GM10847 (cell line): ENCODE results near the gene FSCN2.

Experiments
- POLR2A ChIP-seq: IDR thresholded peaks from 2 replicates; pipeline ENCODE4 v1.6.1; 2011; ENCODE audit not compliant: insufficient read length; ENCODE audit errors: extremely low read depth

Gene FSCN2

DNA sequence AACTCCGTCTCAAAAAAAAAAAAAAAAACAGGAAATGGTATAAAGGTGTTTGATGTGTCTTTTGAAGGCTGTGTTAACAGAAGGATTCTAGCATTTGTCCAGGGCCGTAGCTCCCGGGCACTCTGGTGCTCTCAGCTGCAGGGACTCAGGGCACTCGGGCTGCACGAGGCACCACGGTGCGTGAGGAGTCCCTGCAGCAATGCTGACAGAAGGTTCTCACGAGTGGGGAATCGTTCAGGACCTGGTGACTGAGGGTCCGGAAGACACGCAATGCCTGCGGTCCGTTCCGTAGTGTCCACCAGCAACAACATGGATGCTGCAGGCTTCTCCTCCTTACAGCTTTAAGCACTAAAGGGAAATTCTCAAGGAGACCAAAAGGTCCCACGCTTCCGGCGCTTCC is 36.6 kb downstream of the FSCN2 start:
- TF ChIP-seq POLR2A: no peak

DNA sequence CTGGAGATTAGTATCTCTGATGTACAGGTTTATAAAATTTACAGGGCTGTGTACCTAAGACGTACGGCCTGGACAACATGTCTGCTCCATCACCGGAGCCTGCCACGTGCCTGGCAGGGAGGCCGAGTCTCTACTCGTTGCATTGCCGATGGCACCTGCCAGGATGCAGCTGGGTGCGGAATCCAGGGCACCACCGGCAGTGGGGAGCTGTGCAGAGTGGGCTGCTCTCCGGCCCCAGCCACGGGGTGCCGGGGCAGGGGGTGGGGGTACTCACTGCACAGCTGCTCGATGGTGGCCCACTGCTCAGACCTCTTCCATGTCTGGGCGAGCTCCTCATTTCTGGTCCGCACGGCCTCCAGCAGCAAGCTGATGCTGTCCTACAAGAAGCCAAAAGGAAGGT is 37.1 kb downstream of the FSCN2 start:
- TF ChIP-seq POLR2A: no peak

DNA sequence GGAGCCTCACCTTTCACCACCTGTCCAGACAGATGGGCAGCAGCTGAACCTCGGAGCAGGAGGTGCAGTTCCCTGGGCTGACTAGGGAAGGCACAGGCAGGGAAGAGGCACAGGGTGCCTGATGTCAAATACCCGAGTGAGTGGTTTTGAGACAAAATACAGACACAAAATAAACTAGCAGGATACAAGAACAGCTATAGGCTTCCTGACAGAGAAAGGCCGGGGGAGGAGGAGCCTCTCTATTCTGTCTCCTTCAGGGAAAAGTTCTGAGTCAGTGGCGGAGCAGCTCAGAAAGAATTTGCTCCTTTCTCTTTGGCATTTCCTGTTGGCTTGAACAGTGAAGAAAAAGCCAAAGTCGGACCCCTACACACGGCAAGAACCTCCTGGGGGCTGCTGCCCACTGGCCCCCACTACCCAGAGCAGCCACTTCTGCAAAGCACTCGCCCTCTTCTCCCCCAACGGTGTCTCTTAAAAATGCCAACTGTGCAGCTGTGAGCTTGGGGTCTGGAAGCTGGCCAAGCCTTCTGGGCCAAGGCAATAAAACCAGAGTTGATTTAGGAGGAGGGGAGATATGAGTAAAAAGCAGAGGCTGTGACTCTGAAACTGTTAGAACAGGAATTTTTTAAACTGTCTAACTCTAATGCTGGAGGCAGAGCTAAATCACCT is 38.4 kb downstream of the FSCN2 start:
- TF ChIP-seq POLR2A: no peak

DNA sequence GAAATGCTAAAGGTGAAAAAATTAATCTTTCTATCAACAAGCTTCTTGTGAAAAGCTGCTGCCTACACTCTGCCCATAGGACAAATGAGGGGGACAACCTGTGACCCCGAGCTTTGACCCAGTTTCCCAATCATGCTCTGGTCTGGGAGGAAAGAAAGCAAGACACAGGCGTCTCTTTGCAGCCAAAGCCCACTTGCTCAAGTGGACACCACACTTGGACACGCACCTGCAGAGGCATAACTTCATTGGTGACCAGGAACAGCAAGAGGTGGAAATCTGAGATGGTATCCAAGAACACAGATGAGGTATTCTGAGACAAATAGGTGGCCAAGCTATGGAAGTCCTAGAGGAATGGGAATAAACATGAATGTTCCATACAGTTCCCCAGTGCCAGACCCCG is 39.0 kb downstream of the FSCN2 start:
- TF ChIP-seq POLR2A: no peak

DNA sequence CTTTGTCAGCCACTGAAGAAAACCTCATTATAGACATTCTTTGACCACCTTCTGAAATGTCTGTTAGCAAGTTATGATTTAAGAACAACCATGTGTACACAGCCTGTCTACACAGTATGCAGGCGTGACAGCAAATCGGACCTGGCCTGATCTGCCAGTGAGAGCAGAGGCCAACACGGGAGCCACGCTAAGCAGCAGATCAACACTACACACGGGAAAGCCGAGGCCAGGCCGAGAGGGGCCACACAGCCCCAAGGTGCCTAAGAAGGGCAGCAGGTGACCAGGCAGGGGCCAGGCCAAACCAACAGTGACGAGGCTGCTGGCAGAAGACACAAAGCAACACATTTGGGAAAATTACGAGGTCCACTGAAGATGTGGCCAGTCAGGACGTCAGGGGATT is 40.2 kb downstream of the FSCN2 start:
- TF ChIP-seq POLR2A: no peak

- TF ChIP-seq POLR2A: no peak
Measured at GRCh38 chr17:81569986-81570514, 41.9 kb downstream of the FSCN2 start.

DNA sequence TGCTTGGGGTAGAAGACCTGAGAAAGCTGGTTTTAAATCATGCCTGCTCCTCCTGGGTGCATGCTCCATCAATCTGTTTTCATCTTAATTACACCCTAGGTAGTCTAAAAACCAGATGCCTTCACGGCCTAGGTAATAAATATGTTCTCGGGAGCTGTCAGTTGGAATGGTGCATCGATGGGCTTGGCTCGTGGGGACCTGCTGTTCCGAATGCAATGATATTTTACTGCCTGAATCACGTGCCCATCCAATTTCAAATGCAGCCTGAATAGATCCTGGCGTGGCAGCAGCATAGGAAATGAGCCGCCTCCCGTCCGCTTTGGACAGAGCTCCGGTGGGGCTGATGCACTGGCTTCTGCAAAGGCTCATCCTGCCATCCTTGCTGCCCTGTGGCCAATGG is 42.8 kb downstream of the FSCN2 start:
- TF ChIP-seq POLR2A: no peak

GRCh38 chr17:81572563-81573168 is 44.5 kb downstream of the FSCN2 start:
- no peak for TF ChIP-seq POLR2A

- no peak for TF ChIP-seq POLR2A
Measured at GRCh38 chr17:81573794-81574642, 45.8 kb downstream of the FSCN2 start.

DNA sequence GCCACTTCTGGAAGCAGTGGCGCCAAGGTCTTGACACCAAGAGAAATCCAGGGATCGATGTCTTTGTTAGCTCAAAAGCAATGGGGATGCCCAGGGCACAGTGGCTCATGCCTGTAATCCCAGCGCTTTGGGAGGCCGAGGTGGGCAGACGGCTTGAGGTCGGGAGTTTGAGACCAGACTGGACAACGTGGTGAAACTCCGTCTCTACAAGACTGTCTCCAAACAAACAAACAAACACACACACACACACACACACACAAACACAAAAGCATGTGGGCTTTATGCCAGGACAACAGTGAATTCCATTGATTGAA is 46.4 kb downstream of the FSCN2 start:
- TF ChIP-seq POLR2A: no peak

DNA sequence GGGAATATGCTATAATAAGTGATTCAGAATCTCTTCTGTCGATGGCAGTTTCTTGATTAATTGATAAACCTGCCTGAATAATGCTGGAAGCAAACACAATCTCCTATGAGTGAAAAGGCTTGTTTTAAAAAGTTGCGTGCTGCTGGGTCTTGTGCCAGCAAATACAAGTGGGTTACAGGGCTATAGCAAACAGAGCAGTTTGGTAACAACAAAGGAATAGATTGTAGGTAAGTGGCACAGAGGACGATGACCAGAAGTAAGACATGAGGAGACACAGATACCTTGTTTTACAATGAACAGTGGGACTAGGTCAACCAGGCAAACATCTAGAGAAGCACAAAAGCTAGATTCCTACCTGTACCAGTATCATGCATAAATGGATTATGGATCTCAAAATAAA is 47.7 kb downstream of the FSCN2 start:
- TF ChIP-seq POLR2A: no peak

- no peak for TF ChIP-seq POLR2A
Measured at GRCh38 chr17:81576621-81577277, 48.6 kb downstream of the FSCN2 start.

- no peak for TF ChIP-seq POLR2A
Measured at GRCh38 chr17:81577278-81578000, 49.3 kb downstream of the FSCN2 start.

- no peak for TF ChIP-seq POLR2A
Measured at GRCh38 chr17:81578038-81578441, 49.9 kb downstream of the FSCN2 start.
